Measurements from ENCODE around the gene PRICKLE4. TPM values are rescaled to one million over a fixed set of nuclear protein-coding genes. Genes with fewer than 3 reads are reported as not detected.

Gene PRICKLE4
- total and polyA plus RNA-seq, 2 of the 8 experiments (the other 6 are each of a cell fraction or from before 2014, with no cell fraction given) = 0.32 to 1.4 TPM

- TF ChIP-seq E2F6 (IDR thresholded peaks at IDR 0.05) = no peak
- TF ChIP-seq EGR1 (IDR thresholded peaks at IDR 0.05; ENCODE audit: borderline replicate concordance, low read depth, low read length) = peak; percentile 52; the same call in 1 of the 2 replicates
- TF ChIP-seq SP2 (IDR thresholded peaks at IDR 0.05; ENCODE audit: low read length) = no peak
- TF ChIP-seq CTBP2 (IDR thresholded peaks at IDR 0.05; ENCODE audit: borderline replicate concordance, insufficient read depth, insufficient read length, low read length) = no peak
- TF ChIP-seq SIN3A (conservative IDR thresholded peaks at IDR 0.05 in 1 of 2, IDR thresholded peaks at IDR 0.05 in 1 of 2; ENCODE audit: low read depth in 1 of 2, low read length in 2 of 2) = peak in 1 of 2 experiments; percentile 22; a peak in 1 of 4 replicates
- peak; percentile 41; the same call in 1 of the 2 replicates for TF ChIP-seq SUZ12 (IDR thresholded peaks at IDR 0.05; ENCODE audit: low read length)
- TF ChIP-seq SIX5 (IDR thresholded peaks at IDR 0.05; ENCODE audit: low read depth, low read length) = no peak
- no peak for TF ChIP-seq BRCA1 (IDR thresholded peaks at IDR 0.05; ENCODE audit: low read depth, low read length)
- no peak for TF ChIP-seq CREB1 (IDR thresholded peaks at IDR 0.05)
- TF ChIP-seq EP300 (IDR thresholded peaks at IDR 0.05; ENCODE audit: borderline replicate concordance in 1 of 2, low read depth in 2 of 2, low read length in 2 of 2) = no peak
- no peak for TF ChIP-seq CEBPB (IDR thresholded peaks at IDR 0.05; ENCODE audit: low read depth, low read length)
- 0 out of 2 replicates have a peak, but pooled peaks have one; percentile 22 for TF ChIP-seq TAF1 (IDR thresholded peaks at IDR 0.05; ENCODE audit: low read depth, low read length)
- no peak for TF ChIP-seq SRF (IDR thresholded peaks at IDR 0.05; ENCODE audit: low read depth, low read length)
- TF ChIP-seq RXRA (IDR thresholded peaks at IDR 0.05; ENCODE audit: insufficient read depth, low read depth, low read length) = no peak
- TF ChIP-seq TCF12 (IDR thresholded peaks at IDR 0.05; ENCODE audit: low read depth, low read length) = no peak
- TF ChIP-seq CHD2 (IDR thresholded peaks at IDR 0.05; ENCODE audit: low read length) = no peak
- no peak for TF ChIP-seq POU5F1 (IDR thresholded peaks at IDR 0.05; ENCODE audit: low read depth, low read length)
- TF ChIP-seq JUND (IDR thresholded peaks at IDR 0.05; ENCODE audit: low read length) = no peak
Measured at GRCh38 chr6:41780551-41781365, at the start of gene PRICKLE4 (continued).
